HG03280 (cell line): ENCODE results near the gene ARHGAP22.
"Not testable (repeated sequence)": the region's sequence is repeated elsewhere in the genome, so short reads cannot be mapped to it uniquely, and the experiment has no call there.

Source experiments
- ATAC-seq: cut with Tn5 transposase; IDR thresholded peaks from one replicate; pipeline ENCODE4 v1.9.1; 2021; ENCODE audit warnings: mild to moderate bottlenecking, moderate library complexity; ENCODE audit not compliant: unreplicated experiment

Gene ARHGAP22

DNA sequence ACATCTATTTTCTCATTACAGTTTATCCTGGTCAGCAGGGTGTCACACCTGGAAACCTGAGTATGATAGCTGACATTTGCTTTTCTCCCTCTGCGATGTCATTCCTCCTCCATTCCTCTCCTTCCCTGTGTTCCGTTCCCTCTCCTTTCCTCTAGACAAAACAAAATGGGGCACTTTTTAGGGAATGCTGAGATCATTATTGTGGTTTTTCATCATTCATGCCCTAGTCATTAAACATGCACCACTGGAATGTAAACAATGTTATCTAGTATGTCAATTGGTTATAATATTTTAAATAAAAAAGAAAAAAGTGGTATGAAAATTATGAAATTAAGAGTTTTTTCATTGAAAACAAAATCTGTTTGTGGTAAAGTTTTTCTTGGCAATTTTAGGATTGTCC is 165.8 kb downstream of the ARHGAP22 start:
- ATAC-seq: no peak

DNA sequence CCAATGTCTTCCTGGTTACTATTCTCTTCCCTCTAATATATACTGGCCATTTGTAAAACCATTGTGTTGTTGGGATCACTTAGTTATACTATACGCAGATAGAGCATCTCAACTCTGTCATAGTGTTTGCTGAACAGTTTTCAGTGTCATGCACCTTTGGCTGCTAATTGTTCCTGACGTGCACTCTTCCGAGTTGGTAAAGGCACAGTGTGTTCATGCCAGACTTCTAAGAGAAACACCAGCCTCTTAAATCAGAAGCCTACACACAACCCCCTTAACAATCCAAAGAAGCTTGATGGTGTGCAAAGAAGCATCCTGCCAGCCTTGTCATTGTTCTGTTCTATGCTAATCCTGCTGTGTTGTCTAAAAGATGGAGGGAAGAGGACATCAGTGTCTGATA is 167.3 kb downstream of the ARHGAP22 start:
- ATAC-seq: no peak

DNA sequence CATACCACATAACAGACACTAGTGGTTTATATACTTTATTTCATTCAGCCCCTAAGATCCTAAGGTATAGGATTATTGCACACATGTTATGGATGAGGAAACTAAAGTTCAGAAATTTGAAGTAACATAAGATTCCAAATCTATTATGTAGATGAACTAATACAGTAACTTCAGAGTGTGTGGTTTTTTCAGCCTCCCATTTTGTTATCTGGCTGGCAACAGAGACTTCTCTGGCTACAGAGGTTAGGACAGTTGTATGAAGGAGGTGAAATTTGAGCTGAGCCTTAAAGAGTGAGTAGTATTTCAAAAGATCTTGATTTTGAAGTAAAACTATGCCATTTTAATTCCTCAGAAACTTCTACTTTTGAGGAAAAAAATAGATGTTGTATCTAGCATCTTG is 173.0 kb downstream of the ARHGAP22 start:
- no peak for ATAC-seq

DNA sequence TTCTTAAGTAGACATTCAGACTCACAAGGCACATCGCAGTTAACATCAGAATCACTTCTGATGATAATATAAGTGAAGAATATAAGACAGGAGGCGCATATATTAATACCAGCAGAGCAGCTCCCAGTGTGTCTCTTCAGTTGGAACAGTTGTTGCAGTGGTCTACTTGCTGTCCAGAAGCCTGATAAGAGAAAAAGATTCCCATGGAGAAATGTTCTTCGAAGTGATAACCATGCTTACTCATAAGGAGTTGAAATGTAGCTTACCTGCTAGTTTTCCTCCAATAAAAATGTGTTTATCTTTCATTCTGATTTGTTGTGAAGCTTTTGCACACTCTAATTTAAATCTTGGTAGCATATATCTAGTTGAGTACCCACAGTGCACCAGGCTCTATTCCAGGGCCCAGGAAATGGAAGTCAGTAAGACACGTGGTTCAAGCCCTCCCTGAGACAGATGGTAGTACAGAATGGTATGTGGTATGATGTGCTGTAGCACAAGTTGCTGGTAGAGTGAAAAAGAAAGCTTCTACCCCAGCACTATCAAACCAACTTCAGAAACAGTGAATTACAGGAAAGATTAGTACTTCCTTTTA is 174.4 kb downstream of the ARHGAP22 start:
- no peak for ATAC-seq

DNA sequence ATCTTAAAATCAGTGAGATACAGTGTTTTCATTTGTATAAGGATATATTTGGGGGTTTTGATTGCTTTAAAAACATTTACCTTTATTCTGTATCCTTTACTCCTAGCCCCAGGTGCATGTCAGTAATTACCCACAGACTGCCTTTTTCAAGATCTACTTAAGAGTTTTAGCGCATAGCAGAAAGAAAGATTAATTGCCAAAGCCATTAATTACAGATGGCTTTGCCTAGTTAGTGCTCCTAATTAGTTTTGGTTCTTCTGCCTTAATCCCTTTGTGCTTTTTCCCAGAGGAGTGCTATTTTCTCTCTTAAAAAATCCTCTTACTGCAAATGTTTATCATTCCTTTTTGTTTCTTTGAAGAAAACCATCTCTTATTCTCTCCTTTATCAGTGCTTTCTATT is 175.6 kb downstream of the ARHGAP22 start:
- ATAC-seq: no peak

DNA sequence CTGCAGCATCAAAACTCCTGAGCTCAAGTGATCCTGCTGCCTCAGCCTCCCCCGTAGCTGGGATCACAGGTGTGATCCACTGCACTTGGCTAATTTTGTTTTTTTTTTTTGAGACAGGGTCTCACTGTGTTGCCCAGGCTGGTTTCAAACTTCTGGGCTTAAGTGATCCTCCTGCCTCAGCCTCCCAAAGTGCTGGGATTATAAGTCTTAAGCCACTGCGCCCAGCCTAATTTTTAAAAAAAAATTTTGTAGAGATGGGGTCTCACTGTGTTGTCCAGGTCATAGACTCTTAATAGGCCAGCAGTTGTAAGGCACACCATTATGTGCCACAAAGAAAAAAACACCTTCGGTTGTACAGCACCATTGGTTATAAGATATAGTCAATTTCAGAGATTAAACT is 176.0 kb downstream of the ARHGAP22 start:
- no peak for ATAC-seq

DNA sequence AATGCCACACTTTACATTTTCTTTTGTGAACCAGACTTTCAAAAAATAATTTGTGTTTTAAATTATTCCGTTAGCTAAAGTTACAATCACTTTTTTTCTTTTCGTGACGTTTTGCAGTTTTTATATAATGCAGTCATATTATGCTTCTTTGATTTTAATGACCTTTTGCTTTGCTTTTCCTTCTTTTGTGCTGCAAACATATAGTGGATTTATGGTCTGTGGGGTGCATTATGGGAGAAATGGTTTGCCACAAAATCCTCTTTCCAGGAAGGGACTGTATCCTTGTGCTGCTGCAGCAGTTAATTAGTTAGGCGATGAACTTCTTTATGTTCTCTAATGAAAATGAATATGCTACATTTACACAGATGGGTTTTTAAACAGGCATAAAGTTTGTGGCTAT is 181.0 kb downstream of the ARHGAP22 start:
- ATAC-seq: no peak

DNA sequence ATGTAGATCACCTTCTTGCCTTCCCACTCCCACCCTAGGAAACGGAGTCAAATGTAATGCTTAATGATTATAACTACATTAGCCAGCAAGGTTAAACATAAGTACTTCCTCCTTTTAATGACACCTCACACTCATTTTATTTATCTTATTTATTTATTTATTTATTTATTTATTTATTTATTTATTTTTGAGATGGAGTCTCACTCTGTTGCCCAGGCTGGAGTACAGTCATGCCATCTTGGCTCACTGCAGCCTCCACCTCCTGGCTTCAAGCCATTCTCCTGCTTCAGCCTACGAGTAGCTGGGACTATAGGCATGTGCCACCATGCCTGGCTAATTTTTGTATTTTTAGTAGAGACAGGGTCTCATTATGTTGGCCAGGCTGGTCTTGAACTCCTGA is 183.0 kb downstream of the ARHGAP22 start:
- ATAC-seq: not testable (repeated sequence)

DNA sequence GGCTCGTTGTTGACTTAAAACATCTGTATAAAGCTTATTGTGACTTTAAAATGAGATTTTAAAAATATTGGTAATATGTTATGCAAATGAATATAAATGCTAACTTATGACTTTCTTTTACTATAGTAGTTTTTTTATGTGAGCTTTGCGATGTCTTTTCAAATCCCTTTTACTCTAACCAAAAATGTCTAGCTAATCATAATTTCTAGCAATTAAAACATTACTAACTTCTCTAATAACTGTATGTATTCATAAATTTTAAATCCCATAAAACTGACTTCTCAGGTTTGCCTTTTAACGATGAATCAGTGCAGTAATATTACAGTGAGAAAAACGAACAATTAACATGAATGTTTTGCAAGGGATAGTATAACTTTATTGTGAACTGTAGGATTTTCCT is 185.2 kb downstream of the ARHGAP22 start:
- no peak for ATAC-seq

DNA sequence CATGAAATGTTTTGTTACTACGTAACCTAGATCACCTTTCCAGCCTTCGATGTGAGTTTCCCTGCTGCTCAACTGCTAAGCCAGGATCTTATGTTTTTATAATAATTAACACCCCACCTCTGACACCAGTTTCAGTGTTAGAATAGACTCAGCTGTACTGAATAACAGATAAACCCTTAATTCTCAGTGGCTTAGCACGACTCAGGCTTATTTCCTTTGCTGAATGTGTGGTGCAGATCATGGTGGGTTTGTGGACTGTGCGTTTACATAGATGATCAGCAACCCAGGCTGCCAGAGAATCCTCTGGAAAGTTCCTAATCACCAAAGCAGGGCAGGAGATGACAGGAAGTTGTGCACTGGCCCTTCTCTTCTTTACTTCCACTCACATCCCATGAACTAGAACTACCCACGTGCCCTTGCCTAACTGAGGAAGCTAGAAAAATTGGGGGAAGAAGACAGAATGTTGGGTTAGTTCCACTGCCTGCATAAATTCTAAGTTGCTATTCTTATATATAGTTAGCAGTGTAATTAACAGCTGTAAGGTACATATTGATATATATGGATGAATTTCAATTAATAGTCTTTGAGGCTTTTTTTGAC is 186.6 kb downstream of the ARHGAP22 start:
- ATAC-seq: no peak

DNA sequence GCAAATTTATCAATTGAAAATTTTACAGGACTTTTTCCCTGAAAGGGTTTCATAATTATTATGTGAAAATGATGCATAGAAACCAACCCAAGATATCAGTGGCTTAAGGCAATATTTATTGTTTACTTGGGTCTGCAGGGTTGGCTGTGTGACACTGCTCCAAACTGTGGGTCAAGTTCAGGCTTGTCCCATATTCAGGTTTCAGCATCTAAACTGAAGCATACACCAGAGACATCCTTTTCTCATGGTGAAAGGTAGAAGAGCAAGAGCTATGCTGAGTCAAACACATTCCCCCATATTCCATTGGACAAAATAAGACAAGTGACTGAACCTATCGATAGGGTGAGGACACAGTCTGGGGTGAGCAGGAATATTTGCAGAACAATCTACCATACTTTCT is 187.5 kb downstream of the ARHGAP22 start:
- no peak for ATAC-seq

DNA sequence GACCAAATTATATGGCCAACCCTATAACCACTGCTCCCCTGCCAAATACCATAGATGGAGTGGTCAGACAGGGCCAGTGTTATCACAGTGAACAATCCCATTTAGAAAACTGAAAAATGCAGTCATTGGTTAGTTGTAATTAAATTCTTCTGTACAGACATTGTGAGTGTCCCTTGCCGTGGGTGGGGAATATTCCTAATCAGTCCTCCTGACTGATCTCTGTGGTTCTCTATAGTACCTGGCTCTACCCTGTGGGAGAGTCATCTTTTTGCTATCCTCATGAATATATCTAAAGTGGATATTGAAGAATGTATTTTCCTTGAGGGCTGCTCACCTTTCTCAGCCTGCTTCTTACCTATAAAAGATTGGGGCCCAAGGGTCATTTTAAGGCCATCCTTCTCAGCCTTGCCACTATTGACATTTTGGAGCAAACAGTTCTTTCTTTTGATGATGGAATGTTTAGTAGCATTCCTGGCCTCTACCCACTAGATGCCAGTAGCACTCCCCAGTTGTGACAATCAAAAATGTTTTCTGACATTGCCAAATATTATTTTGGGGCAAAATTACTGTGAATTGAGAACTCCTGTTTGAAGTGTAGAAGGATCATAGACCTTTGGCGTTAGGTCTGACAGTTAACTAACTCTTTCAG is 188.2 kb downstream of the ARHGAP22 start:
- ATAC-seq: no peak

DNA sequence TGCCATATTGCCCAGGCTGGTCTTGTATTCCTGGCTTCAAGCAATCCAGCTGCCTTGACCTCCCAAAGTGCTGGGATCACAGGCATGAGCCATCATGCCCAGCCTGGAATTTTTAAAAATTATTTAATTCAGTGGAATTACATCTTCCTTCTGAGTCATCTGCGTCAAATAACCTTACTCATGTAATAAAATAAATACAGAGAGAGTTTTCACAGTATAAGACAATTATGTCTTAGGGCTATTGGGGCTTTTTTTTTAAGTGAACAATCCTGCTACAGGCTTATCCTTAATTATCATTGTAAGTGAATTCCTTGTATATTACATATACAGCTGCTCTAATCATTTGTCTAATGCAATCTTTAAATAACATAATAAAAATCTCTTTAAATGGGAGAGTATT is 190.1 kb downstream of the ARHGAP22 start:
- ATAC-seq: no peak

DNA sequence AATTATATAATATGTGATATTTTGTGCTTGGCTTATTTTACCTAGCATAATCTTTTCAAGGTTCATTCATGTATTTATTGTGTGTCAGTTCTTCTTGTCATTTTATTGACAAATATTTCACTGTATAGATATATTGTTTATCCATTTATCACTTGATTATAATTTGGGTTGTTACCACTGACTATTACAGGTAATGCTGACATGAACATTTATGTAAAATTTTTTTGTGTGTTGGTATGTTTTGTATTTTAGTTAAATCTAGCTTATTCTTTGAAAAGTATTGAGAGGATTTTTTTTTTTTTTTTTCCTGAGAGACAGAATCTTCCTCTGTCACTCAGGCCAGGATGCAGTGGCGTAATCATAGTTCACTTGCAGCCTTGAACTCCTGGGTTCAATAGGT is 190.7 kb downstream of the ARHGAP22 start:
- ATAC-seq: no peak

DNA sequence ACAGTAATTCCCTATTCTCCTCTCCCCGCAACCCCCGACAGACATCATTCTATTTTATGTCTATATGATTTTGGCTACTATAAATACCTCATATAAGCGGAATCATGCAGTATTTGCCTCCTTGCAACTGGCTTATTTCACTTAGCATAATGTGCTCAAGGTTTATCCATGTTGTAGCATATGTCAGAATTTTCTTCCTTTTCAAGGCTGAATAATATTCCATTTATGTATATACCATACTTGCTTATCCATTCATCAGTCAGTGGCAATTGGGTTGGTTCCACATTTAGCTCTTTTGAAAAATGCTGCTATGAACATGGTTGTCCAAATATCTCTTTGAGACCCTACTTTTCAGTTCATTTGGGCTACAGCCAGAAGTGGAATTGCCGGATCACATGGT is 191.9 kb downstream of the ARHGAP22 start:
- no peak for ATAC-seq

DNA sequence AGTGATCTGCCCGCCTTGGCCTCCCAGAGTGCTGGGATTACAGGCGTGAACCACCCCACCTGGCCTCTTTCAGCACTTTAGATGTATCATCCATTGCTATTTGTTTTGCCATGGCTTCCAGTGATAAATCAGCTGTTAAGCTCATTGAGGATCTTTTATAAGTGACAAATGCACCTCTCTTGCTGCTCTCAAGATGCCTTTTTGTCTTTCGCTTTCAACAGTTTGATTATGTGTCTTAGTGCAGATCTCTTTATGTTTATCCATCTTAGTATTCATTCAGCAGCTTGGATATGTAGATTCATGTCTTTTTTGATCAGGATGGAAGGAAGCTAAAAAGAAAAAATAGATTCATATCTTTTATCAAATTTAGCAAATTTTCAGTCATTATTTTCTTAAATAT is 192.8 kb downstream of the ARHGAP22 start:
- no peak for ATAC-seq

DNA sequence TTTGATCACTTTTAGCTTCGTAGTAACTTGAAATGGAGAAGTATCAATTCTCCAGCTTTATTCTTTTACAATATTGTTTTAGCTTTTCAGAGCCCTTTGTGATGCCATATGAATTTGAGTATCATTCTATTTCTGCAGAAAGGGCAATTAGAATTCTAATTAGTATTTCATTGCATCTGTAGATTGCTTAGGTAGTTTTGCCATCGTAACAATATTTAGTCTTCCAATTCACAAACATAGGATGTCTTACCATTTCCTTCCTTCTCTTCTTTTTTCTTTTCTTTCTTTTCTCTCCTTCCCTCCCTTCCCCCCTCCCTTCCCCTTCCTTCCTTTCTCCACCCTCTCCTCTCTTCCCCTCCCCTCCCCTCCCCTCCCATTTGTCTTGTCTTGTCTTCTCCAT is 193.4 kb downstream of the ARHGAP22 start:
- ATAC-seq: no peak

DNA sequence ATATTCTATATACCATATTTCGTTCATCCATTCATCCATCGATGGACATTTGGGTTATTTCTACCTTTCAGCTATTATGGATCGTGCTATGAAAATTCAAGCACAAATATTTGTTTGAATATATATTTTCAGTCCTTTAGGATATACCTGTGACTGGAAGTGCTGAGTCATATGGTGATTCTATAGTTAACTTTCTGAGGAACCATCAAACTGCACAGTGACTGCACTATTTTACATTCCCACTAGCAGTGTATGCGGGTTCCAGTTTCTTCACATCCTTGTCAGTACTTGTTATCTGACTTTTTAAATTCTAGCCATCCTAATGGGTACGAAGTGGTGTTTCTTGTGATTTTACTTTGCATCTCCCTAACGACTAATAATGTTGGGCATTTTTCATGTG is 194.4 kb downstream of the ARHGAP22 start:
- no peak for ATAC-seq

DNA sequence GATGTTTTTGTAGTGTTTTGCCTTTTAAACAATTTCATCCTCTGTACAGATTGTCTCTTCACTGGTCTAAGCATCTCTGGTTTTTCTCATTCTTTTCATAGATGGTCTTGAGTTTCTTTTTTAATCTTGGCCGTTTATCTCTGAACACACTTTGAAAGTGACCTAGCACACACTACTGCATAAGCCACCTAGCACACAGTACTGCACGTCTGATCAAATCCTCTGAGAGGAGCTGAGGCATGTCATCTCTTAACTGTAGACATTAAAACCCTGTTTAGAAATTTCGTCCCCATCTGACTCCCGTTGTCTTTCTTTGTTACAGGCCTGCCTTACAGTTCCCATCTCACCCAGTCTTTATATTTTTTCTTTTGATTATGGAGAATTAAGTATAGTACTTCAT is 198.2 kb downstream of the ARHGAP22 start:
- ATAC-seq: no peak

DNA sequence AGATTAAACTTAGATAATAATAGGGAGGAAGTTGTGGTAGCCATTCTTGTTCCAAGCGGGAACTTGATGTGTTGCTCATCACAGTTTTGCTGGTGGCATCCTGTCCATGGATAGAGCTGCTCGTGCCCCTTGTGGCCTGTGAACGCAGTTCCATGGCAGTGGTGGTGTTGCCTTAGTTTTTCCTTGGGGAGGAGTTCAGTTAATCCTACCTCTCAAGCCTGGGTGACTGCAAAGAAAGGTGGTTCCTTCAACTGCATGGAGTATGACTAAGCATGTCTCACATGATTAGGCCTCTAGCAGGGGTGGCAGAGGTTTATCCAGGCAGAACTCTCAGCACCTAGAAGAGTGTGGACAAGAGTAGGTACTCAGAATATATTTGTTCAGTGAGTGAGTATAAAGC is 198.7 kb downstream of the ARHGAP22 start:
- no peak for ATAC-seq

DNA sequence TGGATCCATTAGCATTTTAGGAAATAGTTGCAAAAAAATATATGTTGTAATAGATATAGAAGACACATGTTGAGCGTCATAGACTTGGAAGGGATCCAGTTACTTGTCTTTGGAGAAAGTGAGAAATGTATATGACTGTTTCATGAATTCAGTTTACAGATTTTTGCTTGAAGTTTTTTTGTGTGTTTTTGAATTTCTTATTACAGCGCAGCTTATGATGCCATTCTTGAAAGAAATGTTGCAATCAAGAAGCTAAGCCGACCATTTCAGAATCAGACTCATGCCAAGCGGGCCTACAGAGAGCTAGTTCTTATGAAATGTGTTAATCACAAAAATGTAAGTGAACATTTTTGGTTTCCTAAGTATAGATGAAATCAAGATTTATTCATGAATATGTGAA is 200.2 kb downstream of the ARHGAP22 start:
- no peak for ATAC-seq

DNA sequence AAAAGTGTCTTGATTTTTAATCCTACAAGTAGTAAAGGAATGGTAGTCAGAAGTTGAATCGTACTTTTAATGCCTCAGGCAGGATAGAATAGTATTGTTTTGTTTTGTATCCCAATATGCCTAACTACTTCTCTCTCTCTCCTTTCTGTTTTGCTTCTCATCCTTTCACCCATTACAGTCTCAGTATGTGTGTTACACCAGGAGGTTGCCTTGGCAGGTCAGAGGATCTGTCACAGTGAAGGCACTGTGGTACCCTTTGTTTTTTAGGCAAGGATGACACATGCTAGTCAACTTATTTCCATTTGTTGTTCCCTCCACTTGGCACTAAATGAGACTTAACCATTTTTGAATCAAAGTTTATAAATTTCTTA is 204.0 kb downstream of the ARHGAP22 start:
- ATAC-seq: no peak
